ENCODE data around the gene TTC19. TPM values are rescaled to one million over a fixed set of nuclear protein-coding genes. Genes with fewer than 3 reads are reported as not detected.

Gene TTC19
- total and polyA plus RNA-seq, 2 experiments from 2014 or later: 31.8 to 46.5 TPM

DNA sequence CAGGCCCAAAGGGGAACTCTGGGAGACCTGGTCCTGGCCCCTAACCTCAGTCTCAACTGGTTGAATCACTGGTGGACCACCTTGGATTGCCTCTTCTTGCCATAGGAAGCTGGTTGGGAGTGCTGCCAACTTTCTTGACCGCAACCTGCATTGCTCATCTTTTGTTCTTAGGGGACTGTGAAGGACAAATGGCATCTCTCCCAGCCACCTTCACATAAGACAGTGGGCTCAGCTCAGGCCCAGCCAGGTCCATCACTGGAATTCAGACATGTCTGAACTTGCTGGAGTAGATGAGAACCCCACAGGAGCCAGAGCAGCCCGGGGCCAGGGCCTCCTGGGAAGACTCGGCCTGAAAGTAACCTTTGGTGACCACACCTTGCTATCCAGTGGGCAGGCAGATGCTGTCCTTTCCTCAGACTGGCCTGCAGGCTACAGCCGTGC, 35.9 kb upstream of the TTC19 start:
- Histone ChIP-seq H2AFZ (no peak overlapping the region), H3K9me3 (ENCODE audit: low read depth) (no peaks in the 10 kb centered on the region), H3K4me3 (no peak overlapping the region), H3K79me2 (peaks cover 5% of the 10 kb centered on the region), H3K27me3 (no peaks in the 10 kb centered on the region), H3K36me3 (replicated peaks; ENCODE audit: insufficient read depth, low read depth) (no peaks in the 10 kb centered on the region), H3K27ac (no peak overlapping the region), H3K4me2 (no peak overlapping the region), H3K9me2 (replicated peaks; ENCODE audit: insufficient read depth) (no peaks in the 10 kb centered on the region), H3K4me1 (ENCODE audit: insufficient read depth) (peaks cover 24% of the 10 kb centered on the region), H4K20me1 (ENCODE audit: insufficient read depth, poor library complexity, severe bottlenecking) (no peaks in the 10 kb centered on the region)
- no peak for TF ChIP-seq EZH2phosphoT487 (IDR thresholded peaks at IDR 0.05; ENCODE audit: low read depth, severe bottlenecking, unreplicated experiment)
- TF ChIP-seq EZH2 (IDR thresholded peaks at IDR 0.05; ENCODE audit: borderline replicate concordance): no peak
- TF ChIP-seq, protein P1, sequence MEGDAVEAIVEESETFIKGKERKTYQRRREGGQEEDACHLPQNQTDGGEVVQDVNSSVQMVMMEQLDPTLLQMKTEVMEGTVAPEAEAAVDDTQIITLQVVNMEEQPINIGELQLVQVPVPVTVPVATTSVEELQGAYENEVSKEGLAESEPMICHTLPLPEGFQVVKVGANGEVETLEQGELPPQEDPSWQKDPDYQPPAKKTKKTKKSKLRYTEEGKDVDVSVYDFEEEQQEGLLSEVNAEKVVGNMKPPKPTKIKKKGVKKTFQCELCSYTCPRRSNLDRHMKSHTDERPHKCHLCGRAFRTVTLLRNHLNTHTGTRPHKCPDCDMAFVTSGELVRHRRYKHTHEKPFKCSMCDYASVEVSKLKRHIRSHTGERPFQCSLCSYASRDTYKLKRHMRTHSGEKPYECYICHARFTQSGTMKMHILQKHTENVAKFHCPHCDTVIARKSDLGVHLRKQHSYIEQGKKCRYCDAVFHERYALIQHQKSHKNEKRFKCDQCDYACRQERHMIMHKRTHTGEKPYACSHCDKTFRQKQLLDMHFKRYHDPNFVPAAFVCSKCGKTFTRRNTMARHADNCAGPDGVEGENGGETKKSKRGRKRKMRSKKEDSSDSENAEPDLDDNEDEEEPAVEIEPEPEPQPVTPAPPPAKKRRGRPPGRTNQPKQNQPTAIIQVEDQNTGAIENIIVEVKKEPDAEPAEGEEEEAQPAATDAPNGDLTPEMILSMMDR (IDR thresholded peaks at IDR 0.05; ENCODE audit: poor library complexity): no peak
- 82% methylated on average over 4 of the region's 4 CpGs for WGBS (ENCODE audit: low lambda C conversion rate, missing lambda C conversion rate)
- no peak for DNase-seq (ENCODE audit: low spot score)

DNA sequence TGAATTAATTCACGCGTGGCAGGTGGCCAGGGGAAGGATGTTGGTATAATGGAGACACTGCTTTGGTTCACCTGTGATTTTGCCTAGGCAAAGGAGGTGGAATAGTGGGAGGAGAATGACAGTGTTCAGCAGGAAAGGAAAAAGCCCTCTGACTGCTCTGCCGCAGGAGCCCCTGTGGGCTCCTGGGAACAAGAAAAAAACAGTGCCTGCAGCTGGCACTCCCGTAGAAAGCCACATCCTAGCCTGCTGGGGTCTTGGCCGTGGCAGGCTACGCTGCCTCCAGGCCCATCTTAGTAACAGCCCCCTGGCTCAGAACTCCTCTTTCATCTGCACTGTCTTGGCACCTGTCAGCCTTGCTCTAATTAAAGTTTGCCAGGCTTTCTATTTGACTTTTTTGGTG, 34.1 kb upstream of the TTC19 start:
- Histone ChIP-seq H2AFZ (no peak overlapping the region), H3K9me3 (ENCODE audit: low read depth) (no peaks in the 10 kb centered on the region), H3K79me2 (peaks cover 2% of the 10 kb centered on the region), H3K9me2 (replicated peaks; ENCODE audit: insufficient read depth) (no peaks in the 10 kb centered on the region), H3K4me1 (ENCODE audit: insufficient read depth) (peaks cover 22% of the 10 kb centered on the region), H3K4me3 (no peak overlapping the region), H3K27ac (peak overlapping the region; percentile 12), H3K4me2 (no peak overlapping the region), H3K27me3 (no peaks in the 10 kb centered on the region), H4K20me1 (ENCODE audit: insufficient read depth, poor library complexity, severe bottlenecking) (no peaks in the 10 kb centered on the region), H3K36me3 (replicated peaks; ENCODE audit: insufficient read depth, low read depth) (no peaks in the 10 kb centered on the region)
- 70% methylated on average over 6 of the region's 6 CpGs for WGBS (ENCODE audit: low lambda C conversion rate, missing lambda C conversion rate)
- TF ChIP-seq EZH2 (IDR thresholded peaks at IDR 0.05; ENCODE audit: borderline replicate concordance) (no peak), EZH2phosphoT487 (IDR thresholded peaks at IDR 0.05; ENCODE audit: low read depth, severe bottlenecking, unreplicated experiment) (no peak)
- TF ChIP-seq, protein P1 (IDR thresholded peaks at IDR 0.05; ENCODE audit: poor library complexity): no peak
- no peak for DNase-seq (ENCODE audit: low spot score)

DNA sequence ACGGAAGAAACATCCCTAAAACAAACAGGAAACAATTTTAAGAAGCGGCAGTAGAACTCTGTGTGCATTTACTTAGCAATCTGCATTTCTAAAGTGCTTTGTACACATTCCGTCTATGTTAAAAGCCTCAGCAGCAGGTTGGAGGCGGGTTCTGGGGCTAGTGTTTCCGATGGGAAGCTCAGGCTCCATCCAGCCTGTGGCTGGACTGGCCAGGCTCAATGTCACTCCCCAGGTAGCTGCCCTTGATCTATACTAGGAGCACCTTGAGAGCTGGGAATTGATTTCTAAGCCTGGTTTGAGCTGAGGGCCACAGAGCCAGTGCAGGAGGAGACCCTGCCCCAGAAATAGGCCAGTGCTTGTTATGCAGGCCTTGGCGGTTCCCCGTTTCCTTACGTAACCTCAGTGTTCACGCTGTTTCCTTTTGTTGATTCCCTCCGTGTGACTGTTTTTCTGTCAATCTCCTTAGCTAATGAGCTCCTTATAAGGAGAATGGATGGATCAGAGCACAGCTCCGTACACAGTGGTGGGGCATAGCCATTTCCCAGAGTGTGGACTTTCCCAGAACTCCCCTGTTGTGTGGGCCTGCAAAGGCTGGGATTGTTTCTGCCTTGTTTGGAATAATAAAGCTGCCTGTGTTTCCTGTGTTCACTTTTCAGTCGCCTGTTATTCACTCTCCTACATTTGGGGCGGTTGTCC, 33.3 kb upstream of the TTC19 start:
- Histone ChIP-seq H3K27me3 (no peaks in the 10 kb centered on the region), H3K4me1 (ENCODE audit: insufficient read depth) (peaks cover 22% of the 10 kb centered on the region), H3K9me2 (replicated peaks; ENCODE audit: insufficient read depth) (no peaks in the 10 kb centered on the region), H4K20me1 (ENCODE audit: insufficient read depth, poor library complexity, severe bottlenecking) (no peaks in the 10 kb centered on the region), H3K36me3 (replicated peaks; ENCODE audit: insufficient read depth, low read depth) (no peaks in the 10 kb centered on the region), H3K9me3 (ENCODE audit: low read depth) (no peaks in the 10 kb centered on the region), H3K4me3 (no peak overlapping the region), H3K4me2 (peak overlapping the region; percentile 50), H3K27ac (peak overlapping the region; percentile 74), H2AFZ (peak overlapping the region; percentile 42), H3K79me2 (peaks cover 2% of the 10 kb centered on the region)
- WGBS (ENCODE audit: low lambda C conversion rate, missing lambda C conversion rate): 32% methylated on average over 13 of the region's 13 CpGs
- TF ChIP-seq, protein P1 (IDR thresholded peaks at IDR 0.05; ENCODE audit: poor library complexity): no peak
- TF ChIP-seq EZH2 (IDR thresholded peaks at IDR 0.05; ENCODE audit: borderline replicate concordance) (no peak), EZH2phosphoT487 (IDR thresholded peaks at IDR 0.05; ENCODE audit: low read depth, severe bottlenecking, unreplicated experiment) (no peak)
- peak; percentile 75 for DNase-seq (ENCODE audit: low spot score)
